Activated CD4-positive, alpha-beta memory T cell treated with anti-CD3 and anti-CD28 coated beads, Interleukin-2, amount 10 ng/mL, durations not matched to agents 7 days and 5 days (primary cell): Measurements from ENCODE around the gene CORO2A. TPM values are rescaled to one million over a fixed set of nuclear protein-coding genes. Genes with fewer than 3 reads are reported as not detected.

Experiments used
- CTCF ChIA-PET: fragments of 350-600 bp; sonication (Branson Sonifier 250); formaldehyde crosslinking; loops from one replicate; lab custom pipeline; 2021; ENCODE audit warnings: antibody characterized with exemption, inconsistent platforms; lab: Charles Lee
- POLR2A ChIA-PET: fragments of 350-600 bp; sonication (Branson Sonifier 250); formaldehyde crosslinking; loops from one replicate; lab custom pipeline; 2021; ENCODE audit warnings: antibody characterized with exemption; lab: Charles Lee
- DNase-seq: peaks from one replicate; pipeline ENCODE4 v3.0.0-alpha.2; 2020
- H3K27ac Mint-ChIP-seq: one replicate; pipeline ENCODE4 v1.8.0; 2021; ENCODE audit warnings: mild to moderate bottlenecking, mixed read lengths
- H3K27me3 Mint-ChIP-seq: one replicate; pipeline ENCODE4 v1.8.0; 2021; ENCODE audit warnings: mixed read lengths
- H3K36me3 Mint-ChIP-seq: one replicate; pipeline ENCODE4 v1.8.0; 2021; ENCODE audit warnings: low read depth, mixed read lengths
- H3K4me1 Mint-ChIP-seq: one replicate; pipeline ENCODE4 v1.8.0; 2021; ENCODE audit warnings: mixed read lengths
- H3K4me3 Mint-ChIP-seq: one replicate; pipeline ENCODE4 v1.8.0; 2021; ENCODE audit warnings: mild to moderate bottlenecking, mixed read lengths
- H3K9me3 Mint-ChIP-seq: one replicate; pipeline ENCODE4 v1.8.0; 2021; ENCODE audit warnings: mixed read lengths
- total RNA-seq, 2 experiments: library from RNA; stranded (reverse); gene quantifications; one replicate each; pipeline ENCODE4 v1.2.3, GENCODE V29; 2021

CORO2A gene
- total RNA-seq, 2 experiments from 2014 or later: 7.8 to 8.2 TPM

GRCh38 chr9:98201749-98202148 is 9.3 kb upstream of the CORO2A start:
- H3K4me3 Mint-ChIP-seq: no peak overlapping the region
- POLR2A ChIA-PET: no interaction called here
- no peak for DNase-seq
- H3K36me3 Mint-ChIP-seq: no peaks in the 10 kb centered on the region
- CTCF ChIA-PET: interaction anchor here (1.0 kb wide), 1 partner anchor 8 kb away, joined by 3 read pairs; no protein-coding TSS in a partner anchor
- no peaks in the 10 kb centered on the region for H3K27me3 Mint-ChIP-seq
- H3K9me3 Mint-ChIP-seq: no peaks in the 10 kb centered on the region
- H3K27ac Mint-ChIP-seq: no peak overlapping the region
- peaks cover 3% of the 10 kb centered on the region for H3K4me1 Mint-ChIP-seq

- H3K4me3 Mint-ChIP-seq: no peak overlapping the region
- CTCF ChIA-PET: no interaction called here
- H3K27me3 Mint-ChIP-seq: no peaks in the 10 kb centered on the region
- no peak for DNase-seq
- H3K4me1 Mint-ChIP-seq: peaks cover 3% of the 10 kb centered on the region
- H3K36me3 Mint-ChIP-seq: no peaks in the 10 kb centered on the region
- H3K27ac Mint-ChIP-seq: no peak overlapping the region
- POLR2A ChIA-PET: no interaction called here
- H3K9me3 Mint-ChIP-seq: no peaks in the 10 kb centered on the region
Measured at GRCh38 chr9:98201102-98201501, 8.7 kb upstream of the CORO2A start.

- Mint-ChIP-seq H3K36me3 (no peaks in the 10 kb centered on the region), H3K4me3 (no peak overlapping the region), H3K4me1 (no peaks in the 10 kb centered on the region), H3K27ac (no peak overlapping the region), H3K27me3 (no peaks in the 10 kb centered on the region), H3K9me3 (no peaks in the 10 kb centered on the region)
- CTCF ChIA-PET: no interaction called here
- POLR2A ChIA-PET: no interaction called here
- DNase-seq: no peak
Measured at GRCh38 chr9:98199388-98200033, 7.1 kb upstream of the CORO2A start.

GRCh38 chr9:98195671-98196070 is 3.2 kb upstream of the CORO2A start:
- DNase-seq: no peak
- Mint-ChIP-seq H3K9me3 (no peaks in the 10 kb centered on the region), H3K4me3 (no peak overlapping the region), H3K27ac (no peak overlapping the region), H3K4me1 (peaks cover 7% of the 10 kb centered on the region), H3K36me3 (no peaks in the 10 kb centered on the region), H3K27me3 (no peaks in the 10 kb centered on the region)
- ChIA-PET CTCF (interaction anchor here (0.7 kb wide), 1 partner anchor 86 kb away, joined by 3 read pairs; no protein-coding TSS in a partner anchor), POLR2A (no interaction called here)

- CTCF ChIA-PET: interaction anchor here (0.6 to 2.4 kb wide), 11 partner anchors 8 to 120 kb away, joined by 3 to 12 read pairs (median 4); partner anchors contain the start of gene TBC1D2
- H3K27me3 Mint-ChIP-seq: no peaks in the 10 kb centered on the region
- H3K9me3 Mint-ChIP-seq: no peaks in the 10 kb centered on the region
- H3K4me3 Mint-ChIP-seq: peak overlapping the region; percentile 80
- peaks cover 11% of the 10 kb centered on the region for H3K4me1 Mint-ChIP-seq
- DNase-seq: no peak
- H3K36me3 Mint-ChIP-seq: no peaks in the 10 kb centered on the region
- POLR2A ChIA-PET: interaction anchor here (0.6 to 4.1 kb wide), 7 partner anchors 10 to 210 kb away, joined by 3 to 41 read pairs (median 4); partner anchors contain the start of genes ANP32B, TBC1D2 and TRIM14
- H3K27ac Mint-ChIP-seq: peak overlapping the region; percentile 18
Measured at GRCh38 chr9:98193336-98193944, 1.0 kb upstream of the CORO2A start.

GRCh38 chr9:98191671-98192502 is 550 bp downstream of the CORO2A start:
- H3K9me3 Mint-ChIP-seq: no peaks in the 10 kb centered on the region
- no peak overlapping the region for H3K27ac Mint-ChIP-seq
- DNase-seq: peak; percentile 32
- no peaks in the 10 kb centered on the region for H3K36me3 Mint-ChIP-seq
- peaks cover 11% of the 10 kb centered on the region for H3K4me1 Mint-ChIP-seq
- H3K4me3 Mint-ChIP-seq: peak overlapping the region; percentile 71
- CTCF ChIA-PET: interaction anchor here (1.0 to 2.4 kb wide), 6 partner anchors 11 to 68 kb away, joined by 3 to 12 read pairs (median 4); partner anchors contain the start of gene TBC1D2
- POLR2A ChIA-PET: interaction anchor here (0.9 to 4.1 kb wide), 8 partner anchors 15 to 209 kb away, joined by 3 to 41 read pairs (median 4); partner anchors contain the start of genes ANP32B, NANS, TBC1D2 and TRIM14
- H3K27me3 Mint-ChIP-seq: no peaks in the 10 kb centered on the region

GRCh38 chr9:98191181-98191608 is 1.2 kb downstream of the CORO2A start:
- ChIA-PET CTCF (interaction anchor here (1.0 to 1.2 kb wide), 3 partner anchors 11 to 15 kb away, joined by 3 read pairs; no protein-coding TSS in a partner anchor), POLR2A (interaction anchor here (1.6 to 4.1 kb wide), 3 partner anchors 65 to 80 kb away, joined by 6 to 41 read pairs (median 14); partner anchors contain the start of genes TBC1D2 and TRIM14)
- H3K27me3 Mint-ChIP-seq: no peaks in the 10 kb centered on the region
- peak overlapping the region; percentile 71 for H3K4me3 Mint-ChIP-seq
- no peaks in the 10 kb centered on the region for H3K9me3 Mint-ChIP-seq
- H3K27ac Mint-ChIP-seq: no peak overlapping the region
- H3K4me1 Mint-ChIP-seq: peaks cover 11% of the 10 kb centered on the region
- no peak for DNase-seq
- H3K36me3 Mint-ChIP-seq: no peaks in the 10 kb centered on the region

GRCh38 chr9:98190757-98191105 is 1.7 kb downstream of the CORO2A start:
- CTCF ChIA-PET: interaction anchor here (1.2 kb wide), 1 partner anchor 10 kb away, joined by 3 read pairs; no protein-coding TSS in a partner anchor
- Mint-ChIP-seq H3K9me3 (no peaks in the 10 kb centered on the region), H3K4me1 (peaks cover 11% of the 10 kb centered on the region), H3K36me3 (no peaks in the 10 kb centered on the region), H3K4me3 (peak overlapping the region; percentile 71), H3K27me3 (no peaks in the 10 kb centered on the region), H3K27ac (no peak overlapping the region)
- DNase-seq: no peak
- POLR2A ChIA-PET: interaction anchor here (1.6 to 4.1 kb wide), 3 partner anchors 65 to 79 kb away, joined by 6 to 41 read pairs (median 14); partner anchors contain the start of genes TBC1D2 and TRIM14

GRCh38 chr9:98189412-98189811 is 3.0 kb downstream of the CORO2A start:
- DNase-seq: no peak
- CTCF ChIA-PET: interaction anchor here (1.7 to 3.1 kb wide), 2 partner anchors 16 to 71 kb away, joined by 7 to 13 read pairs; partner anchors contain the start of gene TRIM14
- Mint-ChIP-seq H3K27ac (no peak overlapping the region), H3K9me3 (no peaks in the 10 kb centered on the region), H3K4me3 (no peak overlapping the region), H3K36me3 (no peaks in the 10 kb centered on the region), H3K4me1 (peaks cover 15% of the 10 kb centered on the region), H3K27me3 (no peaks in the 10 kb centered on the region)
- POLR2A ChIA-PET: no interaction called here

GRCh38 chr9:98187926-98188325 is 4.5 kb downstream of the CORO2A start:
- H3K9me3 Mint-ChIP-seq: no peaks in the 10 kb centered on the region
- DNase-seq: no peak
- no peak overlapping the region for H3K4me3 Mint-ChIP-seq
- no peaks in the 10 kb centered on the region for H3K36me3 Mint-ChIP-seq
- ChIA-PET POLR2A (interaction anchor here (0.8 to 0.9 kb wide), 2 partner anchors 9 to 68 kb away, joined by 3 read pairs; no protein-coding TSS in a partner anchor), CTCF (interaction anchor here (3.1 kb wide), 1 partner anchor 70 kb away, joined by 13 read pairs; the partner anchor contains the start of gene TRIM14)
- H3K4me1 Mint-ChIP-seq: peaks cover 11% of the 10 kb centered on the region
- H3K27me3 Mint-ChIP-seq: no peaks in the 10 kb centered on the region
- H3K27ac Mint-ChIP-seq: no peak overlapping the region

GRCh38 chr9:98186236-98186635 is 6.2 kb downstream of the CORO2A start:
- H3K27ac Mint-ChIP-seq: no peak overlapping the region
- H3K27me3 Mint-ChIP-seq: no peaks in the 10 kb centered on the region
- H3K36me3 Mint-ChIP-seq: no peaks in the 10 kb centered on the region
- ChIA-PET POLR2A (no interaction called here), CTCF (no interaction called here)
- no peak overlapping the region for H3K4me3 Mint-ChIP-seq
- H3K4me1 Mint-ChIP-seq: peaks cover 14% of the 10 kb centered on the region
- DNase-seq: no peak
- no peaks in the 10 kb centered on the region for H3K9me3 Mint-ChIP-seq

- DNase-seq: no peak
- no peak overlapping the region for H3K27ac Mint-ChIP-seq
- H3K4me3 Mint-ChIP-seq: no peak overlapping the region
- H3K4me1 Mint-ChIP-seq: peaks cover 13% of the 10 kb centered on the region
- H3K36me3 Mint-ChIP-seq: no peaks in the 10 kb centered on the region
- H3K27me3 Mint-ChIP-seq: no peaks in the 10 kb centered on the region
- CTCF ChIA-PET: no interaction called here
- H3K9me3 Mint-ChIP-seq: no peaks in the 10 kb centered on the region
- POLR2A ChIA-PET: no interaction called here
Measured at GRCh38 chr9:98185611-98186171, 6.7 kb downstream of the CORO2A start.
